Measurements from ENCODE around the gene DHDH. TPM values are rescaled to one million over a fixed set of nuclear protein-coding genes. Genes with fewer than 3 reads are reported as not detected.
"Not testable (repeated sequence)": the region's sequence is repeated elsewhere in the genome, so short reads cannot be mapped to it uniquely, and the experiment has no call there.

The DHDH gene
- 1 to 10 TPM; 1.6 to 8.0 (median 6.5) TPM for polyA plus RNA-seq (ENCODE audit: insufficient read length in 4 of 4)

DNA sequence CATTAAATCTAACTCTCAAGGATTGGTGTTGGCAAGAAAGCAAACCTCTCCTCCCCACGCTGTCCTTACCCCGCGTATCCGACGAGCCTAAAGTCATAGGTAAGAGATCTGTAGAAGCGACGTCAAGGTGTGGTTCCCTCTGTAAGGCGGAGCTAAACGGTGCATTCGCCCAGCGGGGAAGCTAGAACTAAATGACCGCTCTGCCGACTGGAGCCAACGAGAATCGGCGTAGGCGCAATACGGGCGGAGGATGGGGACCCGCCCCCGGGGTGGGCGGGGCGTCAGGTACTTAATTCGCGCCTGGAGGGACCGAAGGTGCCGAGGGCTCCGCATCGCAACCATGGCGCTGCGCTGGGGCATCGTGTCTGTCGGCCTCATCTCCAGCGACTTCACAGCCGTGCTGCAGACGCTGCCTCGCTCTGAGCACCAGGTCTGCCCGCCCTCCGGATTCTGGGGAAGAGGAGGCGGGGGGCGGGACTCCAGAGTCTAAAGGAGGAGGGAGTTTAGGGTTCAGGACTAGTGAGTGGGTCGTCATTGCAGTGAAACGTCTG, at the start of gene DHDH:
Gene DHDH (plus strand): TSS at position 318 of the 551 bp plus-strand sequence. CDS start 23 bp downstream, at position 341.
- peak; percentile 56 to 73 (median 63) for DNase-seq (ENCODE audit: low read depth in 4 of 4, low spot score in 3 of 4)

GRCh38 chr19:48883726-48884125, 49.8 kb upstream of the DHDH start:
- DNase-seq (ENCODE audit: low read depth in 4 of 4, low spot score in 3 of 4) = no peak

DNA sequence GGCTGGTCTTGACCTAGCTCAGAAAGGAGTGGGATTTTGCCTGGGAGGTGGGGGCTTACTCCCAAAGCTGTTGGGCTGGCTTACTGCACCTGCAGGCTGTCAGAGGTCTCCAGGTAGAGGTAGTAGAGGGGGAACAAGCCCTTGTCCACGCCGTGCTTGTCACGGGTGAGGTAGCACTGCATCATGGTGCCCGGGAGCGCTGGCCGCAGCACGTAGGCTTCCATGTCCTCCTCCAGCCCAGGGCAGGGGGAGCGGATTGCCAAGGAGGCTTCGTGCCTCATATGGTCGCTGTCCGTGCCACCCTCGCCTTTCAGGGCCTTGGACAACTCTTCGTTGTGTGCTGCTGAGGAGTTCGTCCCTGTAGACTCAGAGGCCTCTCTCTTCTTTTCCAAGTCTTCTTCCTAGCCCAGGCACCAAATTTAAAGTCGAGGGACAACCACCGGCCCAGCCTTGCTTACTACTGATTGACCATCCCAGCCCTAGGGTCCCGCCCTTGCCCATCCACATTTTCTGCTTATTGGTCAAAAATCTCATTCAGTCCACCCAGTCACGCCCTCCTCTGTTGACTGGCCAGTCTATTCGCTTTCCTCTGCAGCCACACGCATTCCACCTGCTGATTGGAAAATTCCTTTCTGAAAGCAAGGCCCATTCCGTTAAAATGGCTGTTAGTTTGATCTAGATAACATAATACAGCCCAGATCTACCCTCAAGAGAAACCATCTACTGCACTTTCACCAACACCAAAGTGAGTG, 45.5 kb upstream of the DHDH start:
- DNase-seq (ENCODE audit: low read depth in 4 of 4, low spot score in 3 of 4) = no peak

DNA sequence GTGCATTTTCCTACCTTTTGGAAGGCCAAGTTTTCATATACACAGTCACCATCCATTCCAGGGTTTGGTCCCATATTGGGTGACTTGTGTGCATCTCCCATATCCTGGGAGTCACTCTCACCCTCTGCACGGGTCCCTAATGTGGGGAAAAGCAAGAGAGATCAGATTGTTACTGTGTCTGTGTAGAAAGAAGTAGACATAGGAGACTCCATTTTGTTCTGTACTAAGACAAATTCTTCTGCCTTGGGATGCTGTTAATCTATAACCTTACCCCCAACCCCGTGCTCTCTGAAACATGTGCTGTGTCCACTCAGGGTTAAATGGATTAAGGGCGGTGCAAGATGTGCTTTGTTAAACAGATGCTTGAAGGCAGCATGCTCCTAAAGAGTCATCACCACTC, 44.0 kb upstream of the DHDH start:
- DNase-seq (ENCODE audit: low read depth in 4 of 4, low spot score in 3 of 4) = not testable (repeated sequence)

DNA sequence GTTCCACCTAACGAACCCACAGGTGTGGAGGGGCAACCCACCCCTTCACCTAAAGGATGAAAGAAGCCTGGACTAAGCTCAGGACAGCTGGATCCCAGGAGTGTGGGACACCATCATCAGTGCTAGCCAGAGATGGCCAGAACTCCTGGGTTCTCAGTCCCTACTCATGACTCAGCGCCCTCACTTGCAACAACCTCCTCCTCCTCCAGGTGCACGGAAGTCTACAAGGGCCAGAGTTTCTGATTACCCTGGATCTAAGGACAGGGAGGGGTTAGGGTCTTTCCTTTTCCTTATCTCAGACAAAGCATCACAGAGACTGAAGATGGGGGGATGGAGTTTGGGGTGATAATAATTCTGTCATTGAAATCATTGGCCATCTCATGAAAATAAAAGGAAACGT, 42.9 kb upstream of the DHDH start:
- DNase-seq (ENCODE audit: low read depth in 4 of 4, low spot score in 3 of 4) = no peak

GRCh38 chr19:48895226-48895625, 38.3 kb upstream of the DHDH start:
- no peak for DNase-seq (ENCODE audit: low read depth in 4 of 4, low spot score in 3 of 4)

GRCh38 chr19:48896191-48896720, 37.2 kb upstream of the DHDH start:
- DNase-seq (ENCODE audit: low read depth in 4 of 4, low spot score in 3 of 4) = no peak

- no peak for DNase-seq (ENCODE audit: low read depth in 4 of 4, low spot score in 3 of 4)
These were observed 36.3 kb upstream of the DHDH start for GRCh38 chr19:48897181-48897580.

DNA sequence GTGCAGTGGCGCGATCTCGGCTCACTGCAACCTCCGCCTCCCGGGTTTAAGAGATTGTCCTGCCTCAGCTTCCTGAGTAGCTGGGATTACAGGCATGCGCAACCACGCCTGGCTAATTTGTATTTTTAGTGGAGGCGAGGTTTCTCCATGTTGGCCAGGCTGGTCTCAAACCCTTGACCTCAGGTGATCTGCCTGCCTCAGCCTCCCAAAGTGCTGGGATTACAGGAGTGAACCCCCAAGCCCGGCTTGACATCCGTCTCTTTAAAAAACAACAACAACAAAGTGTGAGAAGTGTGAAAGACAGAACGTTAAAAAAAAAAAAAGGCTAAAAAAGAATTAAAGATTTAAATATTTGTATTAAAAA, 34.1 kb upstream of the DHDH start:
- not testable (repeated sequence) for DNase-seq (ENCODE audit: low read depth in 4 of 4, low spot score in 3 of 4)

DNA sequence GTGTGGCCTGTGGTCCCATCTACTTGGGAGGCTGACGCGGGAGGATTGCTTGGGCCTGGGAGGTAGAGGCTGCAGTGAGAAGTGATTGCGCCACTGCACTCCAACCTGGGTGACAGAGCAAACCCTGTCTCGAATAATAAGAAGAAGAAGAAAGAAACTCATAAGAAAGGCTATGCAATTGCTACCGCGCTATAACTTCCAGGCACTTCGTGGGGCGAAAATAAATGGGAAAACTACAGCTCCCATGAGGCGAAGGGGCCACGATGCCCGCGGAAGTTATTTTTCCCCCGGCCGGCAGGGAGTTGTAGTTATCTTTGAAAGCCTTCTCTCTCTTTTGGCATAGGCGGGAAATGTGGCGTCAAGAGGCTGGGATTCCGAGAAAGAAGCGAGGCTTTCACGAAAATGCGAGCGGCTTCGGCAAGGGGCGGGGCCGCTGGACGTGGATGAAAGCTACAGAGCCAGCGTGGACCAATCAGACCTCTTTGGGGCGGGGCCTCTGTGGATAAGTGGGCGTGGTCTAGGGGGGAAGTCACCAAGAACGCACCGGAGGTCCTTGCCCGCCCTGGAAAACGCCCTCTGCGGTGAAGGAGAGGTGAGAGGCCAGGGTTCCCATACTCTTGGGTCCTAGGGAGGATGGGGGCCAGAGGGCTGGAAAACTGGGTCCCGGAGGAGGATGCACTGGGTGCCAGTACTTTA, 33.6 kb upstream of the DHDH start, which contains the start of gene NUCB1:
Gene NUCB1 (plus strand): TSS at position 532 of the 696 bp plus-strand sequence. CDS start 485 bp downstream, outside the sequence.
- DNase-seq (ENCODE audit: low read depth in 4 of 4, low spot score in 3 of 4) = peak; percentile 95 to 99 (median 98)

DNA sequence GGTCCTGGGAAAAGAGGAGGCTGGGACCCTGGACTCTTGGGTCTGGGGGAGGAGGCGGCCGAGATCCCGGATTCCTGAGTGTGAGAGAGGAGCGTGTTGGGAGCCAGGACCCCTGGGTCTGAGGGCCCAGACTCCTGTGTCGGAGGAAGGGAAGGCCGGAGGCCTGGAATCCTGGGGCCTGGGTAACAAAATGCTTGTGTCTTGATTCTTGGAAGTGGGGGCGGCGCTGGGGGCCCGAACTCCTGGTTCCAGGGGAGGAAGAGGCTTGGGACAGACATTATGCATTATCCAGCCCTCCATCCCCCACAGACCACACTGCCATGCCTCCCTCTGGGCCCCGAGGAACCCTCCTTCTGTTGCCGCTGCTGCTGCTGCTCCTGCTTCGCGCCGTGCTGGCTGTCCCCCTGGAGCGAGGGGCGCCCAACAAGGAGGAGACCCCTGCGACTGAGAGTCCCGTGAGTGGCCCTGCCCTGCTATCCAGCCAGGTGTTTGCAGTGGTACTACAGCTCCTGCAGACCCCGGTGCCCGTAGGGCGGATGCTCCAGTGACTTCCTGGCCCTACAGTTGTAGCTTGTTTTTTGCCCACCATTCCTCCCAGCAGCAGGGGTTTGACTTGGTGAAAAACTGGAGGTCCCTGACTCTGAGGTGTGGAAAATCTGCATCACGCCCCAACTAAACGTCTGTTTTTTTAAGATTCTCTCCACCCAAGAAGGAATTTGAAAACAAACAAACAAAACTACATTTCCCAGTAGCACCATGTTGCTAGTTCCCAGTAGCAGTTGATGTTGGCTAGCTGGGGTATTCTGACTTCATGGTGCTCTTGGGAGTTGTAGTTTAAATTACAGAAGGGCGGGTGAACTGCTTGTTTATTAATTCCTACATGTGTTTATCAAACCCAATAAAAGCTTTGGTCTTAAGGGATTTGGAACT, 32.8 kb upstream of the DHDH start:
- no peak for DNase-seq (ENCODE audit: low read depth in 4 of 4, low spot score in 3 of 4)

GRCh38 chr19:48902291-48902690, 31.2 kb upstream of the DHDH start:
- not testable (repeated sequence) for DNase-seq (ENCODE audit: low read depth in 4 of 4, low spot score in 3 of 4)

DNA sequence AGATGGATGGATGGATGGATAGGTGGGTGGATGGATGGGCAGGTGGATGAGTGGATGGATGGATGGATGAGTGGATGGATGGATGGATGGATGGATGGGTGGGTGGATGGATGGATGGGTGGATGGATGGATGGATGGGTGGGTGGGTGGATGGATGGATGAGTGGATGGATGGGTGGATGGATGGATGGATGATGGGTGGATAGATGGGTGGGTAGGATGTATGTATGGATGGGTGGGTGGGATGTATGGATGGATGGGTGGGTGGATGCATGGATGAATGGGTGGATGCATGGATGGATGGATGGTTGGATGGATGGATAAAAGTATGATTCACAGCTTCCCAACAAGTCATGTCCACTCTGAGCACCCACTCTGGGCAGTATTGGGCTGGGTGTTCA, 29.7 kb upstream of the DHDH start:
- not testable (repeated sequence) for DNase-seq (ENCODE audit: low read depth in 4 of 4, low spot score in 3 of 4)

DNA sequence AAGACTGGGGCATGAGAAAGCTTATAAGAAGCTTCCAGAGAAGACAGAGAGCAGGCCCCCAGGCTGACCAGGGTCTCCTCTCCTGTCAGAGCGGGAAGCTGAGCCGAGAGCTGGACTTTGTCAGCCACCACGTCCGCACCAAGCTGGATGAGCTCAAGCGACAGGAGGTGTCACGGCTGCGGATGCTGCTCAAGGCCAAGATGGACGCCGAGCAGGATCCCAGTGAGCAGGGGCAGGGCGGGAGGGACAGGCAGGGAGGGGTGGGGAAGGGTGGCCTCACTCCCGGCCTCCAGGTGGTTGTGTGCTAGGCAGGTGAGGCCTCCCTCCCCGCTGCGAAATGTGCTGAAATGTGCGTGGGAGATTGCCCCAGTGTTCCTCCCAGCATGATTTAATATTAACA, 27.8 kb upstream of the DHDH start:
- no peak for DNase-seq (ENCODE audit: low read depth in 4 of 4, low spot score in 3 of 4)

DNA sequence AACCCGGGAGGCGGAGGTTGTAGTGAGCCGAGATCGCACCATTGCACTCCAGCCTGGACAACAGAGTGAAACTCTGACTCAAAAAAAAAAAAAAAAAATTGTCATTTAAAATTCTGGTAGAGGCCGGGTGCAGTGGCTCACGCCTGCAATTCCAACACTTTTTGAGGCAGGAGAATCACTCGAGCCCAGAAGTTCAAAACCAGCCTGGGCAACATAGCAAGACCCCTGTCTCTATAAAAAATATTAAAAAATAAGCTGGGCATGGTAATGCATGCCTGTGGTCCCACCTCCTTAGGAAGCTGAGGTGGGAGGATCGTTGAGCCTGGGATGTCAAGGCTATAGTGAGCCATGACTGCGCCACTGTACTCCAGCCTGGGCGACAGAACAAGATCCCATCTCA, 27.2 kb upstream of the DHDH start:
- DNase-seq (ENCODE audit: low read depth in 4 of 4, low spot score in 3 of 4) = no peak

DNA sequence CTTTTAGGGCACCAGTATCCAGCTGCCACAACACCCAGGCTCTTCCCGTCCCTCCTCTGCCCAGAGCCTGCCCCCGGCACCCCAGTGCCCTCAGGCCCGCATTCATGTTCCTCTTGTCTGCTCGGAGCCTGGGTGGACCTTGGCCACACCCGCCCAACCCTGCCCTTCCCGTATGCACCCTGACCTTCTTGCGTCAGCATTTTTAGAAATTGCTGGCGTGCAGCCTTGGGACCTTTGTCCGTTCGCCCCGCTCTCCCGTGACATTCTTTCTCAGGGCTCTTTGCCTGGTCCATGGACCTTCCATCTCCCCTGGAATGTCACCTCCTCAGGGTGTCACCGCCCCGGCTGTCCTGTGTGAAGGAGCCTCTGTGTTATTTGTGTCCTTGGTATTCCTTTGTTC, 25.8 kb upstream of the DHDH start:
- DNase-seq (ENCODE audit: low read depth in 4 of 4, low spot score in 3 of 4) = no peak

- DNase-seq (ENCODE audit: low read depth in 4 of 4, low spot score in 3 of 4) = not testable (repeated sequence)
These were observed 23.9 kb upstream of the DHDH start for GRCh38 chr19:48909424-48910077.

- DNase-seq (ENCODE audit: low read depth in 4 of 4, low spot score in 3 of 4) = no peak
These were observed 22.7 kb upstream of the DHDH start for GRCh38 chr19:48910803-48911202.

GRCh38 chr19:48913114-48913889, 20.2 kb upstream of the DHDH start:
- no peak for DNase-seq (ENCODE audit: low read depth in 4 of 4, low spot score in 3 of 4)
